ENCODE measurements around the gene CETN3.

The CETN3 gene

DNA sequence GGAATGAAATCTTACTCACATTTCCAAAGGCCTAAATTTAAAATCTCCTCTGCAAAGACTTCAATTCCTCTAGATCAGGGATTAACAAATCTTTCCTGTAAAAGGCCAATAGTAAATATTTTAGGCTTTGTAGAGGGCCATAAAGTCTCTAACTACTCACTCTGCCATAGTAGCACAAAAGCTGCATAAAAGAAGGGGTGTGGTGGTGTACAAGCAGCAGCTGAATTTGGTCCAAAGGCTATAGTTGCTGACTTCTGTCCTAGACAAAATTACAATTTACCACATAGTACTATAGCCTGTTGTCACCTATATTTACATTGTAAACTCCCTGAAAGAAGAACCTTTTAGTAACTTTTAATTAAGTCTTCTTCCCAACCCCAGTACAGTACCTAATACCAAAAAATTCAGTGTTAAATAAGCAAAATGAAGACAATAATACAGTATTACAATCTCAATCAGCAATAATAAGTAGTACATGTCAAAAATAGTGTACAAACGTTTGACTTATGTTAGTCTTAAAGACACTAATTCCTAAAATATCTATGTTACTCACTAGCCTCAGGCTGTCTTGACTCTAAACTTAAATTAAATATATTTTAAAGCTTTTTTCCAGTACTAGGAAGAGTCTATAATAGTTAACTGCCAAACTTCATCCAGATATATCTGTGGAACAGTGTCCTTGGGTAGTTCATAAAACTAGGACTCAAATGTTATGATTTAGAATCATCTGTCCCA lies 6.9 kb downstream of the CETN3 start:
- Histone ChIP-seq H3K4me3 (no peak overlapping the region), H3K27ac (no peak overlapping the region)
- TF ChIP-seq, protein P1, sequence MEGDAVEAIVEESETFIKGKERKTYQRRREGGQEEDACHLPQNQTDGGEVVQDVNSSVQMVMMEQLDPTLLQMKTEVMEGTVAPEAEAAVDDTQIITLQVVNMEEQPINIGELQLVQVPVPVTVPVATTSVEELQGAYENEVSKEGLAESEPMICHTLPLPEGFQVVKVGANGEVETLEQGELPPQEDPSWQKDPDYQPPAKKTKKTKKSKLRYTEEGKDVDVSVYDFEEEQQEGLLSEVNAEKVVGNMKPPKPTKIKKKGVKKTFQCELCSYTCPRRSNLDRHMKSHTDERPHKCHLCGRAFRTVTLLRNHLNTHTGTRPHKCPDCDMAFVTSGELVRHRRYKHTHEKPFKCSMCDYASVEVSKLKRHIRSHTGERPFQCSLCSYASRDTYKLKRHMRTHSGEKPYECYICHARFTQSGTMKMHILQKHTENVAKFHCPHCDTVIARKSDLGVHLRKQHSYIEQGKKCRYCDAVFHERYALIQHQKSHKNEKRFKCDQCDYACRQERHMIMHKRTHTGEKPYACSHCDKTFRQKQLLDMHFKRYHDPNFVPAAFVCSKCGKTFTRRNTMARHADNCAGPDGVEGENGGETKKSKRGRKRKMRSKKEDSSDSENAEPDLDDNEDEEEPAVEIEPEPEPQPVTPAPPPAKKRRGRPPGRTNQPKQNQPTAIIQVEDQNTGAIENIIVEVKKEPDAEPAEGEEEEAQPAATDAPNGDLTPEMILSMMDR (IDR thresholded peaks at IDR 0.05) = no peak
- DNase-seq (ENCODE audit: low spot score) = no peak

DNA sequence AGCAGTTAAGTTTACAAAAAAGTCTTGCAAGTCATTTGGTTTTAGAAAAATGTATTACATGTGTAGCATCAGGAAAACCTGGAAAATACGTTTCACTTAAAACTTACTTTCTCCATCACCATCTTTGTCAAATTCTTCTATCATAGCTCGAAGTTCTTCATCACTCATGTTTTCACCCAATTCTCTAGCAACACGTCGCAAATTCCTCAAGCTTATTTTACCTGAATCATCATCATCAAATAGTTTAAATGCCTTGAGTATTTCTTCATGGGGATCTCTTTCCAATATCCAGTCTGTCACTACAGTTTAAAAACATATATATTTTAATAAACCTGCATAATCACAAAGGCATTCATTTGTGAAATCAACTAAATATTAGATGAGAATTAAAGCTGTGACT lies 10.3 kb downstream of the CETN3 start:
- TF ChIP-seq, protein P1 (IDR thresholded peaks at IDR 0.05) = no peak
- no peak for DNase-seq (ENCODE audit: low spot score)

DNA sequence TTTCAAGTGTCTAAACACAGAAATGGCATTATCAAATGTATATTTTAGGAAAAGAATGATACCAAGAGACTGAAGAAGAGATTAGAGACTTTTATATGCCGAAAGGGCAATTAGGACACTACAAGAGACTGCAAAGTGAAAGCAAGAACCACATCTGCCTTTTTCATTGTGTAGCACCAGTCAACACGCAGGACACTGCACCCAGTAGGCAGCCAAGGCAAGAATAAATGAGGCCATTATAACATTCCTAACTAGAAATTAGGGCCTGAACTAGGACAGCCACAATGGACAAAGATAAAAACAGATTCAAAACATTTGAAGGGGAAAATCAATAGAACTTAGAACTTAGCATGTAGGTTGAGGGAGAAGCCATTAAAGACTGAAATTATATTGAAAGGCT lies 10.8 kb downstream of the CETN3 start:
- no peak for DNase-seq (ENCODE audit: low spot score)
- TF ChIP-seq, protein P1 (IDR thresholded peaks at IDR 0.05) = no peak
- Histone ChIP-seq H3K27ac (no peak overlapping the region), H3K4me3 (no peak overlapping the region)

More for the DNA sequence above, 10.3 kb downstream of the CETN3 start:
- no peak overlapping the region for H3K27ac ChIP-seq
- no peak overlapping the region for H3K4me3 ChIP-seq

DNA sequence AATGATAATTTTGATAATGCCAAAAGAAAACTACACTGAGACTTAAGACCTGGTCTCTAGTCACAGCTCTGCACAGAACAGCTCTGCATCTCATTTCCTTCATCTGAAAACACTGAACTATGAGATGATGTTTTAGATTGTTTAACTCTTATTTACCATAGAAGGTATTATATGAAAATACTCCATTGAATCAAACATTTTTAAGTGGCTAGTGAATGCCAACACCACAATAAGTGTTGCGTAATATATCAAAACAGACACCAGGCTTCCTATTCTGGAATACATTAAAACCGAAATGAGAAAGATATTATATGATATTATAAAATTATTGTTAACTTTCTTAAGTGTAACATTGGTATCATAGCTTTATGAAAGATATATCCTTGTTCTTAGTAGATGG lies 14.6 kb downstream of the CETN3 start:
- H3K4me3 ChIP-seq = no peak overlapping the region
- TF ChIP-seq, protein P1 (IDR thresholded peaks at IDR 0.05) = no peak
- DNase-seq (ENCODE audit: low spot score) = no peak
- no peak overlapping the region for H3K27ac ChIP-seq

DNA sequence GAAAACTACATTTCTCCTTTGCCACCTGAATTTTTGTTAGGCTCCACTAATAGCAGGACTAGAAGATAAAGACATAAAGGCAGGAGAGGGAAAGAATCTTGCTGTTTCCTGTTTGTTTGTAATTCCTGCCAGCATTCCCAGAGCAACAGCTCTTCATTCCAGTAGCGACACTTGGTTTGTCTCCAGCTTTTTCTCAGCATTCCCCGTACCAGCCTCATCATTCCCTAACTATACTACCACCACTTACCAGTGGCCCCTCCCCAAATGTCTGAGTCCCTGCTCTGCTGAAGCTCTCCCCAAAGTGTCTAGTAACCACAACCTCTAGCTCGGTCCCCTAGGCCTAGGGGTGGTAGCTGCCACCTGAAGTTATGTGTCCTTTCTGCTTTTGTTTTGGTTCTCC lies 18.6 kb downstream of the CETN3 start:
- DNase-seq (ENCODE audit: low spot score) = no peak
- Histone ChIP-seq H3K4me3 (no peak overlapping the region), H3K27ac (no peak overlapping the region)
- TF ChIP-seq, protein P1 (IDR thresholded peaks at IDR 0.05) = no peak

DNA sequence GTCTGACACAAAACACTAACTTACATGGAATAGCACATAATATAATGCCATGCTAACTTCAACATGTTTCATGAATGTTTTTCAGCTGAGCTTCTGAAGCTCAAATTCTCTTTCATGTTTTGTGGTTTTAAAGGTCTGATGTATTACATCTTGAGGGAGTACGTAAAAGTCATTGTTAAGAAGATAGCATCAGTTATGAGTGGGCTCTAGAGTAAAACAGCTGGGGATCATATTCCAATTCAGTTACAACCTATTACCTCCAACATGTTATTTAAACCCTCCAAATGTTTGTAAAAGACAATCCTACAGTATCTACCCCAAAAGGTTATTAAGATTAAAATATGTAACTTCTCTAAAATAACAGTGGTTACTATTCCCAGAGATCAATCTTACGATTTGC lies 19.2 kb downstream of the CETN3 start:
- Histone ChIP-seq H3K27ac (no peak overlapping the region), H3K4me3 (no peak overlapping the region)
- TF ChIP-seq, protein P1 (IDR thresholded peaks at IDR 0.05) = no peak
- no peak for DNase-seq (ENCODE audit: low spot score)

DNA sequence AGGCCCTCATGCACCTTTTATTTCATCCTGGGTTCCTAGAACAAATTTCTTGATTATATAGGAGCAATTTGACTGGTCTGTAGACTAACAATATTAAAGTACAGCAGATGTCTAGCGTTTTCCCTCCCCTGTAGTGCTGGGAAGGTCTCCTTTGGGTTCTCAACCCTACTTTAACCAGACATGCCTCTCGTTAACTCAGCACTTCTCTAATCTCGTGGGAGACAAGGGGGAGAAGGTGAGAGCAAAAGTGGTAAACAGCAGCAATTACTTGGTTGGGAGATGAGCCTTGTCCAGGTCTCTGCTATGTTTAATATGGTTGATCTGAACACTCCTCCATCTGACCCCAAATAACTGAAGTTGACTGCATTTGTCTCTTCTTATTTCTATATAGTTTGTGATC lies 22.0 kb downstream of the CETN3 start:
- Histone ChIP-seq H3K27ac (no peak overlapping the region), H3K4me3 (no peak overlapping the region)
- no peak for DNase-seq (ENCODE audit: low spot score)
- TF ChIP-seq, protein P1 (IDR thresholded peaks at IDR 0.05) = no peak

All from coronary artery (tissue), 2 donors.